Breast epithelium (tissue), 3 donors: ENCODE data around the gene STRA8.

Experiments
- CTCF ChIP-seq, 3 donors: fragments of 450-650 bp; IDR thresholded peaks; one replicate each; pipeline ENCODE4 v1.5.1; 2016 to 2017; ENCODE audit warnings: antibody characterized with exemption in 3 of 3, mild to moderate bottlenecking in 3 of 3, moderate library complexity in 3 of 3
- POLR2A ChIP-seq: fragments of 450-650 bp; IDR thresholded peaks from one replicate; pipeline ENCODE4 v1.6.1; 2016; ENCODE audit warnings: antibody characterized with exemption, mild to moderate bottlenecking, moderate library complexity
- POLR2AphosphoS5 ChIP-seq, 3 donors: sonication (generic); formaldehyde crosslinking; IDR thresholded peaks; one replicate each; pipeline ENCODE4 v1.6.1; 2017; ENCODE audit warnings: antibody characterized with exemption in 3 of 3

- TF ChIP-seq CTCF (IDR thresholded peaks at IDR 0.05) (no peak), POLR2A (no peak), POLR2AphosphoS5 (IDR thresholded peaks at IDR 0.05) (no peak)
Measured at GRCh38 chr7:135262623-135263320, 29.1 kb downstream of the STRA8 start.
